H9 (cell line): ENCODE measurements around the gene COL11A1. TPM values are rescaled to one million over a fixed set of nuclear protein-coding genes. Genes with fewer than 3 reads are reported as not detected.

Experiments
- DNase-seq: peaks from one replicate; pipeline ENCODE4 v3.0.0-alpha.2; 2017
- H2AFZ ChIP-seq: one replicate; pipeline ENCODE4 v1.6.1; 2013; ENCODE audit warnings: mild to moderate bottlenecking, low read length, control low read depth, moderate library complexity
- H2AK5ac ChIP-seq: 2 replicates; pipeline ENCODE4 v1.6.1; 2013; ENCODE audit warnings: low read length, control low read depth, mixed read lengths; ENCODE audit not compliant: insufficient read length
- H2BK120ac ChIP-seq: one replicate; pipeline ENCODE4 v1.6.1; 2013; ENCODE audit warnings: low read depth, mild to moderate bottlenecking, low read length, control low read depth, inconsistent platforms; ENCODE audit not compliant: poor library complexity, severe bottlenecking
- H2BK12ac ChIP-seq: 2 replicates; pipeline ENCODE4 v1.6.1; 2013; ENCODE audit warnings: low read length, control low read depth, mixed read lengths, low read depth; ENCODE audit not compliant: insufficient read length
- H2BK15ac ChIP-seq: 2 replicates; pipeline ENCODE4 v1.6.1; 2013; ENCODE audit warnings: low read depth, low read length, control low read depth
- H2BK20ac ChIP-seq: one replicate; pipeline ENCODE4 v1.6.1; 2013; ENCODE audit warnings: low read depth, mild to moderate bottlenecking, low read length, control low read depth, inconsistent platforms; ENCODE audit not compliant: poor library complexity, severe bottlenecking
- H2BK5ac ChIP-seq: 2 replicates; pipeline ENCODE4 v1.6.1; 2013; ENCODE audit warnings: low read length, control low read depth, mixed read lengths; ENCODE audit not compliant: insufficient read length
- H3K14ac ChIP-seq: 2 replicates; pipeline ENCODE4 v1.6.1; 2013; ENCODE audit warnings: low read length, control low read depth; ENCODE audit not compliant: insufficient read depth
- H3K18ac ChIP-seq: 2 replicates; pipeline ENCODE4 v1.6.1; 2013; ENCODE audit warnings: low read depth, mild to moderate bottlenecking, mixed read lengths, low read length, control low read depth; ENCODE audit not compliant: insufficient read length
- H3K23ac ChIP-seq: 2 replicates; pipeline ENCODE4 v1.6.1; 2013; ENCODE audit warnings: low read length, control low read depth, mixed read lengths, low read depth; ENCODE audit not compliant: insufficient read length
- H3K23me2 ChIP-seq: 2 replicates; pipeline ENCODE4 v1.6.1; 2013; ENCODE audit warnings: low read depth, mild to moderate bottlenecking, mixed read lengths, low read length, control low read depth; ENCODE audit not compliant: insufficient read length, poor library complexity, severe bottlenecking
- H3K27ac ChIP-seq: 2 replicates; pipeline ENCODE4 v1.5.1; 2013; ENCODE audit warnings: low read length, control low read depth, mixed read lengths, low read depth; ENCODE audit not compliant: insufficient read length
- H3K27me3 ChIP-seq: 2 replicates; pipeline ENCODE4 v1.6.1; 2013; ENCODE audit warnings: low read length, control low read depth, inconsistent platforms; ENCODE audit not compliant: insufficient read depth
- H3K4ac ChIP-seq: 2 replicates; pipeline ENCODE4 v1.6.1; 2013; ENCODE audit warnings: low read depth, mild to moderate bottlenecking, control low read depth, inconsistent platforms, low read length, moderate library complexity
- H3K4me1 ChIP-seq: 2 replicates; pipeline ENCODE4 v1.6.1; 2013; ENCODE audit warnings: low read length, control low read depth, inconsistent platforms; ENCODE audit not compliant: insufficient read depth
- H3K4me2 ChIP-seq: 2 replicates; pipeline ENCODE4 v1.6.1; 2013; ENCODE audit warnings: low read length, control low read depth, mixed read lengths; ENCODE audit not compliant: insufficient read length, insufficient read depth
- H3K56ac ChIP-seq: 2 replicates; pipeline ENCODE4 v1.6.1; 2013; ENCODE audit warnings: low read depth, mild to moderate bottlenecking, mixed read lengths, low read length, control low read depth; ENCODE audit not compliant: insufficient read length
- H3K79me1 ChIP-seq: 2 replicates; pipeline ENCODE4 v1.6.1; 2013; ENCODE audit warnings: low read depth, mild to moderate bottlenecking, moderate library complexity, low read length, control low read depth, inconsistent platforms; ENCODE audit not compliant: insufficient read depth, poor library complexity, severe bottlenecking
- H3K79me2 ChIP-seq: 2 replicates; pipeline ENCODE4 v1.6.1; 2013; ENCODE audit warnings: low read length, control low read depth, inconsistent platforms; ENCODE audit not compliant: insufficient read depth
- H3K9ac ChIP-seq: 2 replicates; pipeline ENCODE4 v1.6.1; 2013; ENCODE audit warnings: low read length, control low read depth, mixed read lengths; ENCODE audit not compliant: insufficient read length; ENCODE audit errors: extremely low read depth
- H3K9me3 ChIP-seq: one replicate; pipeline ENCODE4 v1.6.1; 2013; ENCODE audit warnings: low read depth, low read length, inconsistent platforms; ENCODE audit not compliant: control insufficient read depth
- H3T11ph ChIP-seq: one replicate; pipeline ENCODE4 v1.6.1; 2013; ENCODE audit warnings: mild to moderate bottlenecking, low read length, control low read depth, inconsistent platforms
- H4K20me1 ChIP-seq: one replicate; pipeline ENCODE4 v1.6.1; 2013; ENCODE audit not compliant: control insufficient read depth, insufficient read length, insufficient read depth
- H4K5ac ChIP-seq: 2 replicates; pipeline ENCODE4 v1.6.1; 2013; ENCODE audit warnings: low read depth, mild to moderate bottlenecking, mixed read lengths, low read length, control low read depth; ENCODE audit not compliant: insufficient read length
- H4K8ac ChIP-seq: replicated peaks from 2 replicates; pipeline ENCODE4 v1.6.1; 2013; ENCODE audit warnings: low read length, control low read depth, mixed read lengths, low read depth; ENCODE audit not compliant: insufficient read length
- H4K91ac ChIP-seq: 2 replicates; pipeline ENCODE4 v1.6.1; 2013; ENCODE audit warnings: low read depth, mild to moderate bottlenecking, moderate library complexity, mixed read lengths, low read length, control low read depth; ENCODE audit not compliant: insufficient read length
- H3K27ac Mint-ChIP-seq, 3 experiments: 2 replicates in 2 of 3; 3 replicates in 1 of 3; pipeline ENCODE4 v1.8.0; 2020 to 2021; ENCODE audit warnings: mixed read lengths in 3 of 3, mild to moderate bottlenecking in 1 of 3, moderate library complexity in 1 of 3
- H3K27me3 Mint-ChIP-seq: 2 replicates; pipeline ENCODE4 v1.8.0; 2021; ENCODE audit warnings: low read depth, mild to moderate bottlenecking, moderate library complexity, mixed read lengths
- H3K36me3 Mint-ChIP-seq, 3 experiments: 2 replicates in 2 of 3; 3 replicates in 1 of 3; pipeline ENCODE4 v1.8.0; 2020 to 2021; ENCODE audit warnings: low read depth in 3 of 3, mixed read lengths in 3 of 3; ENCODE audit not compliant: insufficient read depth in 1 of 3
- H3K4me1 Mint-ChIP-seq, 2 experiments: 2 replicates each; pipeline ENCODE4 v1.8.0; 2020; ENCODE audit warnings: mixed read lengths in 2 of 2
- H3K4me3 Mint-ChIP-seq, 2 experiments: 2 replicates in 1 of 2; 3 replicates in 1 of 2; pipeline ENCODE4 v1.8.0; 2020 to 2021; ENCODE audit warnings: mild to moderate bottlenecking in 2 of 2, mixed read lengths in 2 of 2, moderate library complexity in 1 of 2
- H3K9me3 Mint-ChIP-seq, 2 experiments: 2 replicates in 1 of 2; 3 replicates in 1 of 2; pipeline ENCODE4 v1.8.0; 2020; ENCODE audit warnings: mild to moderate bottlenecking in 2 of 2, mixed read lengths in 2 of 2, moderate library complexity in 1 of 2
- WGBS: extraction: QIAGEN DNeasy Blood & Tissue Kit; methylation state at CpG from one replicate; pipeline ENCODE4 v1.1.7; 2013; ENCODE audit warnings: missing lambda C conversion rate, low lambda C conversion rate, mixed read lengths; ENCODE audit not compliant: insufficient read length; ENCODE audit errors: extremely low coverage; 5-methylcytosine and 5-hydroxymethylcytosine counted together
- total RNA-seq: library from RNA; stranded (reverse); gene quantifications from 2 replicates; pipeline ENCODE4 v1.2.1, GENCODE V29; 2021
- TF ChIP-seq, protein P1 (sequence below): fragments of 200-600 bp; sonication (generic); conservative IDR thresholded peaks from 3 replicates; pipeline ENCODE4 v1.8.0; 2021; ENCODE audit warnings: antibody characterized with exemption, mild to moderate bottlenecking

Gene COL11A1
- total RNA-seq, 1 experiment from 2014 or later = 7.5 TPM

DNA sequence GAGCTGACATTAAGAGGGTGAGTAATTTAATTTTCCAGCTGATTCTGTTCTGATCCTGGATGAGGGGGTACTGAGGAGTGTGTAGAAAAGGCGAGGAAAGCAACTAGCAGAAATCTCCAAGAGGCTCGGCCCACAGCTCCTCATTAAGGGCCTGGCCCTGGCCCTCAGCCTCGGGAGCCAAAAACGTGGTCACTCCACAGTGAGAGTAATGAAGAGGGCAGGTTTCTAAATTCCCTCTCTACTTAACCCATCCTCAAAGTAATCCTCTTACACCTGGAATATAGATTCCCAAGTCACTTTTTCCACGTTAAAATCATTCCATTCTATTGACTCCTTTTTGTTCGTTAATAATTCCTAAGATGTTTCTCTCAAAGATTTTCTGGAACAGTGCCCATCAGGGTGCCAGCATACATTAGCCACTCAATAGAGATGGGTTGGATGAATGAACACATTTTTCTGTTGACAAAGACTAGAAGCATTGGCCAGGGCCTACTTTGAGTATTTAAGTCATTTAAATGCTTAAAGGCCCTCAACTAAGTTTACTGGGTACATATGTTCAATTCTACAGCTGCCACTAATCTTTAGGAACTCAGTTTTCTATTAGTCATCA lies 1.1 kb upstream of the COL11A1 start:
- no CpG with 5 or more reads among the region's 6 CpGs for WGBS
- Histone ChIP-seq H3K14ac (no peak overlapping the region), H2BK120ac (no peak overlapping the region), H3K79me2 (no peaks in the 10 kb centered on the region), H3K4me2 (peak overlapping the region; percentile 93), H3K9ac (no peak overlapping the region), H3K27me3 (no peaks in the 10 kb centered on the region), H3K4me1 (no peaks in the 10 kb centered on the region), H2AFZ (no peak overlapping the region), H3K27ac (no peak overlapping the region), H3K79me1 (no peaks in the 10 kb centered on the region), H2BK5ac (no peak overlapping the region), H2BK15ac (no peak overlapping the region), H2BK20ac (no peak overlapping the region), H3T11ph (no peak overlapping the region), H3K18ac (no peak overlapping the region), H4K20me1 (peaks cover 2% of the 10 kb centered on the region), H3K23me2 (peaks cover 13% of the 10 kb centered on the region), H3K9me3 (no peaks in the 10 kb centered on the region), H4K91ac (no peak overlapping the region), H3K4ac (no peak overlapping the region), H3K23ac (no peak overlapping the region), H4K5ac (no peak overlapping the region), H2BK12ac (no peak overlapping the region), H4K8ac (no peak overlapping the region), H2AK5ac (no peak overlapping the region), H3K56ac (no peak overlapping the region)
- Mint-ChIP-seq H3K27me3 (peaks cover 10% of the 10 kb centered on the region), H3K9me3 (no peaks in the 10 kb centered on the region), H3K36me3 (no peaks in the 10 kb centered on the region), H3K27ac (no peak overlapping the region; a peak in 1 of 7 replicates), H3K4me1 (peaks cover 27 to 32% of the 10 kb centered on the region in 2 experiments), H3K4me3 (peak overlapping the region; percentile 85 to 95)
- peak; percentile 26 for DNase-seq
- TF ChIP-seq, protein P1, sequence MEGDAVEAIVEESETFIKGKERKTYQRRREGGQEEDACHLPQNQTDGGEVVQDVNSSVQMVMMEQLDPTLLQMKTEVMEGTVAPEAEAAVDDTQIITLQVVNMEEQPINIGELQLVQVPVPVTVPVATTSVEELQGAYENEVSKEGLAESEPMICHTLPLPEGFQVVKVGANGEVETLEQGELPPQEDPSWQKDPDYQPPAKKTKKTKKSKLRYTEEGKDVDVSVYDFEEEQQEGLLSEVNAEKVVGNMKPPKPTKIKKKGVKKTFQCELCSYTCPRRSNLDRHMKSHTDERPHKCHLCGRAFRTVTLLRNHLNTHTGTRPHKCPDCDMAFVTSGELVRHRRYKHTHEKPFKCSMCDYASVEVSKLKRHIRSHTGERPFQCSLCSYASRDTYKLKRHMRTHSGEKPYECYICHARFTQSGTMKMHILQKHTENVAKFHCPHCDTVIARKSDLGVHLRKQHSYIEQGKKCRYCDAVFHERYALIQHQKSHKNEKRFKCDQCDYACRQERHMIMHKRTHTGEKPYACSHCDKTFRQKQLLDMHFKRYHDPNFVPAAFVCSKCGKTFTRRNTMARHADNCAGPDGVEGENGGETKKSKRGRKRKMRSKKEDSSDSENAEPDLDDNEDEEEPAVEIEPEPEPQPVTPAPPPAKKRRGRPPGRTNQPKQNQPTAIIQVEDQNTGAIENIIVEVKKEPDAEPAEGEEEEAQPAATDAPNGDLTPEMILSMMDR = no peak
